SU-DHL-6 (cell line): ENCODE measurements around the gene RGL1.

Experiments used
- H2AFZ ChIP-seq: fragments of 200-600 bp; sonication (generic); 2 replicates; pipeline ENCODE4 v1.6.1; 2014; ENCODE audit warnings: low read depth, mild to moderate bottlenecking, moderate library complexity, mixed read lengths, antibody characterized with exemption, low read length; ENCODE audit not compliant: severe bottlenecking
- H3F3A ChIP-seq: fragments of 200-600 bp; shearing (Covaris generic); 2 replicates; pipeline ENCODE4 v1.6.0; 2016; ENCODE audit warnings: antibody characterized with exemption, mild to moderate bottlenecking; ENCODE audit not compliant: insufficient read depth
- H3K27ac ChIP-seq: fragments of 200-600 bp; sonication (generic); 2 replicates; pipeline ENCODE4 v1.5.1; 2016; ENCODE audit warnings: low read depth, mild to moderate bottlenecking, low read length, moderate library complexity, mixed read lengths
- H3K27me3 ChIP-seq: fragments of 200-600 bp; sonication (generic), shearing (Covaris generic); 2 replicates; pipeline ENCODE4 v1.6.0; 2014; ENCODE audit warnings: mild to moderate bottlenecking, low read length
- H3K36me3 ChIP-seq: fragments of 200-600 bp; sonication (generic); 2 replicates; pipeline ENCODE4 v1.6.1; 2014; ENCODE audit warnings: mild to moderate bottlenecking, low read length, mixed read lengths
- H3K4me2 ChIP-seq: fragments of 300-600, 200-600 bp; shearing (Covaris generic), sonication (generic); 2 replicates; pipeline ENCODE4 v1.6.0; 2014; ENCODE audit warnings: low read length, low read depth, mild to moderate bottlenecking; ENCODE audit not compliant: poor library complexity, severe bottlenecking
- H3K4me3 ChIP-seq: fragments of 200-600 bp; sonication (generic); 2 replicates; pipeline ENCODE4 v1.5.1; 2014; ENCODE audit warnings: antibody characterized with exemption, low read length, mild to moderate bottlenecking, mixed read lengths; ENCODE audit not compliant: insufficient read depth, poor library complexity, severe bottlenecking
- H3K79me2 ChIP-seq: fragments of 200-600 bp; sonication (generic); 2 replicates; pipeline ENCODE4 v1.6.1; 2014; ENCODE audit warnings: mild to moderate bottlenecking, low read length, moderate library complexity; ENCODE audit not compliant: insufficient read depth
- H3K9ac ChIP-seq: fragments of 200-600 bp; sonication (generic); 2 replicates; pipeline ENCODE4 v1.7.0; 2014; ENCODE audit warnings: mild to moderate bottlenecking, low read length
- H3K9me2 ChIP-seq: fragments of 200-600 bp; sonication (generic); replicated peaks from 2 replicates; pipeline ENCODE4 v1.6.1; 2014; ENCODE audit warnings: low read length; ENCODE audit not compliant: insufficient read depth
- H3K9me3 ChIP-seq: fragments of 200-600 bp; sonication (generic); 2 replicates; pipeline ENCODE4 v1.6.1; 2014; ENCODE audit warnings: low read length, mixed read lengths; ENCODE audit not compliant: insufficient read depth
- H4K20me1 ChIP-seq: fragments of 200-600 bp; sonication (generic); 2 replicates; pipeline ENCODE4 v1.6.1; 2014; ENCODE audit warnings: low read depth, mild to moderate bottlenecking, antibody characterized with exemption, low read length, moderate library complexity, mixed read lengths
- EZH2phosphoT487 ChIP-seq: fragments of 200-600 bp; sonication (generic), shearing (Covaris generic); conservative IDR thresholded peaks from 2 replicates; pipeline ENCODE4 v1.6.1; 2018; ENCODE audit warnings: mild to moderate bottlenecking, antibody characterized with exemption, low read length, moderate library complexity, mixed read lengths
- TF ChIP-seq, protein P1 (sequence below): fragments of 200-600 bp; sonication (generic); IDR thresholded peaks from one replicate; pipeline ENCODE4 v1.5.1; 2017; ENCODE audit warnings: antibody characterized with exemption, mild to moderate bottlenecking, low read length, moderate library complexity; ENCODE audit not compliant: insufficient read depth, poor library complexity, severe bottlenecking

RGL1 gene

DNA sequence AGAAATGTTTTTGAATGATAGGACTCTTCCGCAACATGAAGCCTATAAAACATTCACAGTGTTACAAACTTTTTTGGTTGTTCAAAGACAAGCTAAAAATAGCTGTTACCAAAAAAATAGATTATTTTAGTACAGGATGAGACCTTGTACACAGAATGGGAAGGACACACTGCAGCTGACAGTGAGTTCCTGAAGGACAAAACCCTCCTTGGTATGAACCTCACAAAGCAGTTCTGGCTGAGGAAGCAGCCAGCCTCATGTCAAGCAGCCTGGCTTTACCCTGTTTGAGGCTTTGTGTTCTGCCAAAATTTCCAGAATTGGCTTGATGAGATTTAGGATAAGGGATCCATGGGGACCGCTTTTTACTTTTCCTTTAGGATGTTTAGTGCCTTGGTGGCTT is 93.7 kb downstream of the RGL1 start:
- H4K20me1 ChIP-seq: no peaks in the 10 kb centered on the region
- no peaks in the 10 kb centered on the region for H3F3A ChIP-seq
- no peaks in the 10 kb centered on the region for H3K9me3 ChIP-seq
- no peak overlapping the region for H3K4me2 ChIP-seq
- no peak overlapping the region for H3K4me3 ChIP-seq
- H3K27me3 ChIP-seq: no peaks in the 10 kb centered on the region
- TF ChIP-seq, protein P1, sequence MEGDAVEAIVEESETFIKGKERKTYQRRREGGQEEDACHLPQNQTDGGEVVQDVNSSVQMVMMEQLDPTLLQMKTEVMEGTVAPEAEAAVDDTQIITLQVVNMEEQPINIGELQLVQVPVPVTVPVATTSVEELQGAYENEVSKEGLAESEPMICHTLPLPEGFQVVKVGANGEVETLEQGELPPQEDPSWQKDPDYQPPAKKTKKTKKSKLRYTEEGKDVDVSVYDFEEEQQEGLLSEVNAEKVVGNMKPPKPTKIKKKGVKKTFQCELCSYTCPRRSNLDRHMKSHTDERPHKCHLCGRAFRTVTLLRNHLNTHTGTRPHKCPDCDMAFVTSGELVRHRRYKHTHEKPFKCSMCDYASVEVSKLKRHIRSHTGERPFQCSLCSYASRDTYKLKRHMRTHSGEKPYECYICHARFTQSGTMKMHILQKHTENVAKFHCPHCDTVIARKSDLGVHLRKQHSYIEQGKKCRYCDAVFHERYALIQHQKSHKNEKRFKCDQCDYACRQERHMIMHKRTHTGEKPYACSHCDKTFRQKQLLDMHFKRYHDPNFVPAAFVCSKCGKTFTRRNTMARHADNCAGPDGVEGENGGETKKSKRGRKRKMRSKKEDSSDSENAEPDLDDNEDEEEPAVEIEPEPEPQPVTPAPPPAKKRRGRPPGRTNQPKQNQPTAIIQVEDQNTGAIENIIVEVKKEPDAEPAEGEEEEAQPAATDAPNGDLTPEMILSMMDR: no peak
- TF ChIP-seq EZH2phosphoT487: no peak
- no peak overlapping the region for H3K27ac ChIP-seq
- no peak overlapping the region for H3K9ac ChIP-seq
- no peaks in the 10 kb centered on the region for H3K36me3 ChIP-seq
- no peak overlapping the region for H2AFZ ChIP-seq
- no peaks in the 10 kb centered on the region for H3K9me2 ChIP-seq
- no peaks in the 10 kb centered on the region for H3K79me2 ChIP-seq

- no peak overlapping the region for H2AFZ ChIP-seq
- H3K27me3 ChIP-seq: no peaks in the 10 kb centered on the region
- no peaks in the 10 kb centered on the region for H3K36me3 ChIP-seq
- no peaks in the 10 kb centered on the region for H3K9me2 ChIP-seq
- H3K4me3 ChIP-seq: no peak overlapping the region
- H3K9me3 ChIP-seq: no peaks in the 10 kb centered on the region
- no peak for TF ChIP-seq EZH2phosphoT487
- no peak overlapping the region for H3K9ac ChIP-seq
- H4K20me1 ChIP-seq: no peaks in the 10 kb centered on the region
- no peak overlapping the region for H3K27ac ChIP-seq
- H3K79me2 ChIP-seq: no peaks in the 10 kb centered on the region
- H3K4me2 ChIP-seq: no peak overlapping the region
- no peaks in the 10 kb centered on the region for H3F3A ChIP-seq
These were observed 96.9 kb downstream of the RGL1 start for GRCh38 chr1:183901748-183902330.

- Histone ChIP-seq H3K27me3 (no peaks in the 10 kb centered on the region), H3K9me3 (no peaks in the 10 kb centered on the region), H3F3A (no peaks in the 10 kb centered on the region), H3K4me2 (no peak overlapping the region), H3K27ac (no peak overlapping the region), H2AFZ (no peak overlapping the region), H4K20me1 (no peaks in the 10 kb centered on the region), H3K9me2 (no peaks in the 10 kb centered on the region), H3K4me3 (no peak overlapping the region), H3K9ac (no peak overlapping the region), H3K79me2 (no peaks in the 10 kb centered on the region), H3K36me3 (no peaks in the 10 kb centered on the region)
- no peak for TF ChIP-seq EZH2phosphoT487
- TF ChIP-seq, protein P1: no peak
These were observed 98.2 kb downstream of the RGL1 start for GRCh38 chr1:183903101-183903500.

- no peak overlapping the region for H2AFZ ChIP-seq
- no peak overlapping the region for H3K4me3 ChIP-seq
- no peaks in the 10 kb centered on the region for H3K9me3 ChIP-seq
- no peaks in the 10 kb centered on the region for H3F3A ChIP-seq
- no peaks in the 10 kb centered on the region for H3K27me3 ChIP-seq
- H3K9me2 ChIP-seq: no peaks in the 10 kb centered on the region
- no peak overlapping the region for H3K27ac ChIP-seq
- no peak overlapping the region for H3K9ac ChIP-seq
- no peak for TF ChIP-seq EZH2phosphoT487
- TF ChIP-seq, protein P1: no peak
- H3K4me2 ChIP-seq: no peak overlapping the region
- H3K36me3 ChIP-seq: no peaks in the 10 kb centered on the region
- H3K79me2 ChIP-seq: no peaks in the 10 kb centered on the region
- no peaks in the 10 kb centered on the region for H4K20me1 ChIP-seq
These were observed 100.7 kb downstream of the RGL1 start for GRCh38 chr1:183905508-183906113.
